Urinary bladder (tissue), 2 donors: ENCODE measurements around the gene SOX12. TPM values are rescaled to one million over a fixed set of nuclear protein-coding genes. Genes with fewer than 3 reads are reported as not detected.

Source experiments
- polyA plus RNA-seq: library from polyadenylated mRNA; stranded (reverse); fragments of 200-250 nt; gene quantifications from one replicate; pipeline ENCODE4 v1.2.3, GENCODE V29; 2013
- total RNA-seq: library from RNA; depleted of rRNA; stranded (reverse); fragments of >200 nt; gene quantifications from one replicate; pipeline ENCODE4 v1.2.3, GENCODE V29; 2014
- donor health status: healthy.

Gene SOX12
- total and polyA plus RNA-seq, 2 donors = 3.4 to 11.1 TPM

Other genes with a start within 250 kb of the SOX12 start
- gene DEFB125, start 237.9 kb upstream of the SOX12 start, total RNA-seq = not detected
- not detected for gene DEFB125, start 237.9 kb upstream of the SOX12 start, polyA plus RNA-seq
- gene DEFB126, start 183.0 kb upstream of the SOX12 start, total RNA-seq = not detected
- gene DEFB126, start 183.0 kb upstream of the SOX12 start, polyA plus RNA-seq = not detected
- not detected for gene DEFB127, start 168.1 kb upstream of the SOX12 start, total RNA-seq
- gene DEFB127, start 168.1 kb upstream of the SOX12 start, polyA plus RNA-seq = not detected
- gene DEFB128, start 135.8 kb upstream of the SOX12 start, total RNA-seq = not detected
- not detected for gene DEFB128, start 135.8 kb upstream of the SOX12 start, polyA plus RNA-seq
- gene DEFB129, start 98.3 kb upstream of the SOX12 start, total RNA-seq = not detected
- gene DEFB129, start 98.3 kb upstream of the SOX12 start, polyA plus RNA-seq = not detected
- gene DEFB132, start 67.8 kb upstream of the SOX12 start, total RNA-seq = not detected
- gene DEFB132, start 67.8 kb upstream of the SOX12 start, polyA plus RNA-seq = 0.04 TPM
- gene C20orf96, start 34.8 kb upstream of the SOX12 start, total RNA-seq = 5.0 TPM
- 6.4 TPM for gene C20orf96, start 34.8 kb upstream of the SOX12 start, polyA plus RNA-seq
- gene ZCCHC3, start 28.0 kb upstream of the SOX12 start, total RNA-seq = 18.0 TPM
- 14.2 TPM for gene ZCCHC3, start 28.0 kb upstream of the SOX12 start, polyA plus RNA-seq
- gene NRSN2, start 21.6 kb downstream of the SOX12 start, total RNA-seq = 10.8 TPM
- gene NRSN2, start 21.6 kb downstream of the SOX12 start, polyA plus RNA-seq = 47.5 TPM
- gene TRIB3, start 55.2 kb downstream of the SOX12 start, total RNA-seq = 3.9 TPM
- 6.3 TPM for gene TRIB3, start 55.2 kb downstream of the SOX12 start, polyA plus RNA-seq
- gene RBCK1, start 82.7 kb downstream of the SOX12 start, total RNA-seq = 42.1 TPM
- 94.3 TPM for gene RBCK1, start 82.7 kb downstream of the SOX12 start, polyA plus RNA-seq
- 26.9 TPM for gene TBC1D20, start 137.0 kb downstream of the SOX12 start, total RNA-seq
- 37.0 TPM for gene TBC1D20, start 137.0 kb downstream of the SOX12 start, polyA plus RNA-seq
- 168 TPM for gene CSNK2A1, start 218.2 kb downstream of the SOX12 start, total RNA-seq
- gene CSNK2A1, start 218.2 kb downstream of the SOX12 start, polyA plus RNA-seq = 54.6 TPM